Thymus (tissue), 11 donors: ENCODE measurements around the gene ZYG11B. TPM values are rescaled to one million over a fixed set of nuclear protein-coding genes. Genes with fewer than 3 reads are reported as not detected.
"Not testable (repeated sequence)": the region's sequence is repeated elsewhere in the genome, so short reads cannot be mapped to it uniquely, and the experiment has no call there.

Experiments
- DNase-seq, 9 donors: peaks; one replicate each; pipeline ENCODE4 v3.0.0-alpha.2; 2013; ENCODE audit warnings: low spot score in 9 of 9, low read depth in 6 of 9, missing footprints in 1 of 9
- H3K27ac ChIP-seq, 2 donors: one replicate each; pipeline ENCODE4 v1.5.1; 2013; ENCODE audit warnings: control low read depth in 1 of 2, low read depth in 1 of 2, low read length in 1 of 2, mild to moderate bottlenecking in 1 of 2, moderate library complexity in 1 of 2
- H3K27me3 ChIP-seq, 2 donors: one replicate each; pipeline ENCODE4 v1.5.1; 2013; ENCODE audit warnings: low read length in 1 of 2; ENCODE audit not compliant: control insufficient read depth in 2 of 2, insufficient read depth in 1 of 2
- H3K36me3 ChIP-seq, 2 donors: one replicate each; pipeline ENCODE4 v1.5.1; 2013; ENCODE audit warnings: low read length in 1 of 2, mild to moderate bottlenecking in 1 of 2, moderate library complexity in 1 of 2; ENCODE audit not compliant: control insufficient read depth in 2 of 2, insufficient read depth in 2 of 2
- H3K4me1 ChIP-seq, 2 donors: one replicate each; pipeline ENCODE4 v1.5.1; 2013; ENCODE audit warnings: low read length in 2 of 2; ENCODE audit not compliant: control insufficient read depth in 2 of 2, insufficient read depth in 2 of 2
- H3K4me3 ChIP-seq, 2 donors: one replicate each; pipeline ENCODE4 v1.5.1; 2013; ENCODE audit warnings: low read length in 2 of 2, control low read depth in 1 of 2, mild to moderate bottlenecking in 1 of 2
- H3K9me3 ChIP-seq, 2 donors: one replicate each; pipeline ENCODE4 v1.5.1; 2013; ENCODE audit warnings: low read length in 1 of 2, mild to moderate bottlenecking in 1 of 2; ENCODE audit not compliant: control insufficient read depth in 2 of 2, insufficient read depth in 1 of 2
- WGBS: extraction: QIAGEN DNeasy Blood & Tissue Kit; methylation state at CpG from one replicate; pipeline ENCODE4 v1.1.7; 2013; 5-methylcytosine and 5-hydroxymethylcytosine counted together
- polyA plus RNA-seq: library from polyadenylated mRNA; stranded (reverse); fragments of 200-250 nt; gene quantifications from one replicate; pipeline ENCODE4 v1.2.3, GENCODE V29; 2013
- total RNA-seq: library from RNA; stranded (reverse); fragments of 120-200 nt; gene quantifications from one replicate; pipeline ENCODE4 v1.2.4, GENCODE V29; 2013
- donor health status: healthy.

The ZYG11B gene
- total and polyA plus RNA-seq, 2 donors, result 9.0 to 10.8 TPM

GRCh38 chr1:52759908-52760307 is 33.7 kb downstream of the ZYG11B start:
- 98% methylated on average over 10 of the region's 10 CpGs for WGBS
- Histone ChIP-seq H3K27ac (no peak overlapping the region), H3K4me1 (no peaks in the 10 kb centered on the region), H3K4me3 (no peak overlapping the region), H3K36me3 (peaks cover 10% of the 10 kb centered on the region in 2 donors), H3K27me3 (no peaks in the 10 kb centered on the region), H3K9me3 (no peaks in the 10 kb centered on the region)
- no peak for DNase-seq

DNA sequence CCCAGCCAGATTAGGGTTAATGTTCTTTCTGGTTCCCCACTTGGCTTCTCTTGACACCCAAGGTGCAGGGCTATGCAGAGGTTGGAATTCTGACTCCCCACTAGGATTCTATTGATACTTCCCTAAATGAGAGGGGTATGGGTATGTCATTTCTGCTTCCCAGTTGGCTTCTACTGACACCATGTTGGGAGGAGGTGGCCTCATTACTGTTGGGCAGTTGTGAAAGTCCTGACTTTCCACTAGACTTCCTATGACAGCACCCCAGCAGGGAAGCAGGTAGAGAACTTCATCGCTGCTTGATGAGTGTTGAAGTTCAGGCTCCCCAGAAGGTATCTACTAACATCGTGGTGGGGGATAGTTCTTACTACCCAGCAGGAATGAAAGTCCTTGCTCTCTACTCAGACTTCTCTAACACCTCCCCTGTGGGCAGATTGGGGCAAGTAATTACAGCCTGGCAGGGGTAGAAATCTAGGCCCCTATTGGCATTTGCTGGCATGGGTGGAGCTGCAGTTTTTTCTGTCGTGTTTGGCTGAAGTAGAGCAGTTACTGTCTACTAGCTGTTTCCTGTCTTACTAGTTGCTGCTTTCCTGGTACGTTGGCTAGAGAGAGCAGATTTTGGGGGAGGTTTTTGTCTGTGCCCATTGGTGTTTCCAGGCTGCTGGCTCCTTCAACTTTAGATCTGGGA is 41.5 kb downstream of the ZYG11B start:
- WGBS, result 77% methylated on average over 4 of the region's 4 CpGs
- no peak overlapping the region for H3K4me3 ChIP-seq
- no peaks in the 10 kb centered on the region for H3K27me3 ChIP-seq
- H3K36me3 ChIP-seq, result peaks cover 8 to 9% of the 10 kb centered on the region in 2 donors
- no peaks in the 10 kb centered on the region for H3K4me1 ChIP-seq
- no peak overlapping the region for H3K27ac ChIP-seq
- DNase-seq, result peak in 2 of 9 donors; percentile 4 to 7
- H3K9me3 ChIP-seq, result no peaks in the 10 kb centered on the region

- Histone ChIP-seq H3K4me3 (no peak overlapping the region), H3K36me3 (peaks cover 8 to 9% of the 10 kb centered on the region in 2 donors), H3K27ac (no peak overlapping the region), H3K27me3 (no peaks in the 10 kb centered on the region), H3K9me3 (no peaks in the 10 kb centered on the region), H3K4me1 (no peaks in the 10 kb centered on the region)
- WGBS, result 95% methylated on average over 4 of the region's 4 CpGs
- no peak for DNase-seq
Measured at GRCh38 chr1:52769346-52770033, 43.2 kb downstream of the ZYG11B start.

- no peak for DNase-seq
- no peak overlapping the region for H3K27ac ChIP-seq
- H3K4me1 ChIP-seq, result no peaks in the 10 kb centered on the region
- no peaks in the 10 kb centered on the region for H3K27me3 ChIP-seq
- 98% methylated on average over 7 of the region's 7 CpGs for WGBS
- no peaks in the 10 kb centered on the region for H3K9me3 ChIP-seq
- no peak overlapping the region for H3K4me3 ChIP-seq
- H3K36me3 ChIP-seq, result peaks cover 8 to 9% of the 10 kb centered on the region in 2 donors
Measured at GRCh38 chr1:52771384-52771783, 45.1 kb downstream of the ZYG11B start.

- no peak for DNase-seq
- no peaks in the 10 kb centered on the region for H3K9me3 ChIP-seq
- peaks cover 16 to 36% of the 10 kb centered on the region in 2 donors for H3K36me3 ChIP-seq
- no peak overlapping the region for H3K27ac ChIP-seq
- no peak overlapping the region for H3K4me3 ChIP-seq
- H3K27me3 ChIP-seq, result no peaks in the 10 kb centered on the region
- H3K4me1 ChIP-seq, result no peaks in the 10 kb centered on the region
- 97% methylated on average over 4 of the region's 4 CpGs for WGBS
Measured at GRCh38 chr1:52786148-52786547, 59.9 kb downstream of the ZYG11B start.

- not testable (repeated sequence) for H3K4me3 ChIP-seq, DNase-seq, H3K4me1 ChIP-seq, H3K27ac ChIP-seq, H3K27me3 ChIP-seq, H3K9me3 ChIP-seq
- WGBS, result 99% methylated on average over 12 of the region's 12 CpGs
- H3K36me3 ChIP-seq, result peaks cover 9 to 15% of the 10 kb centered on the region in 2 donors
Measured at GRCh38 chr1:52790429-52790828, 64.2 kb downstream of the ZYG11B start.

GRCh38 chr1:52792036-52792435 is 65.8 kb downstream of the ZYG11B start:
- WGBS, result 42% methylated on average over 1 of the region's 1 CpG
- Histone ChIP-seq H3K4me3 (no peak overlapping the region), H3K9me3 (no peaks in the 10 kb centered on the region), H3K36me3 (peaks cover 4 to 11% of the 10 kb centered on the region in 2 donors), H3K4me1 (no peaks in the 10 kb centered on the region), H3K27me3 (no peaks in the 10 kb centered on the region), H3K27ac (no peak overlapping the region)
- no peak for DNase-seq

DNA sequence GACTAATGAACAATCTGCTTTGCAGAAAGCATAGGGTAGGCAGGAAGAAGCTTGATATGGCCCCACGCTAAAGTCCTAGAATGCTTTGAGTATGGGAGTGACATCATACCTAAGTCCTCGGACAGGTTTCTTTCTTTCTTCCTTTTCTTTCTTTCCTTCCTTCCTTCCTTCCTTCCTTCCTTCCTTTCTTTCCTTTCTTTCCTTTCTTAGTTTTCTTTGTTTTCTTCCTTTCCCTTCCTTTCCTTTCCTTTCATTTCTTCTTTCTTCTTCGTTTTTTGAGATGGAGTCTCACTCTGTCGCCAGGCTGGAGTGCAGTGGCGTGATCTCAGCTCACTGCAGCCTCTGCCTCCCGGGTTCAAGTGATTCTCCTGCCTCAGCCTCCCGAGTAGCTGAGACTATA is 67.5 kb downstream of the ZYG11B start:
- not testable (repeated sequence) for H3K9me3 ChIP-seq, H3K27me3 ChIP-seq, H3K4me1 ChIP-seq, H3K4me3 ChIP-seq, H3K27ac ChIP-seq, DNase-seq
- 82% methylated on average over 7 of the region's 7 CpGs for WGBS
- peaks cover 4 to 19% of the 10 kb centered on the region in 2 donors for H3K36me3 ChIP-seq

DNA sequence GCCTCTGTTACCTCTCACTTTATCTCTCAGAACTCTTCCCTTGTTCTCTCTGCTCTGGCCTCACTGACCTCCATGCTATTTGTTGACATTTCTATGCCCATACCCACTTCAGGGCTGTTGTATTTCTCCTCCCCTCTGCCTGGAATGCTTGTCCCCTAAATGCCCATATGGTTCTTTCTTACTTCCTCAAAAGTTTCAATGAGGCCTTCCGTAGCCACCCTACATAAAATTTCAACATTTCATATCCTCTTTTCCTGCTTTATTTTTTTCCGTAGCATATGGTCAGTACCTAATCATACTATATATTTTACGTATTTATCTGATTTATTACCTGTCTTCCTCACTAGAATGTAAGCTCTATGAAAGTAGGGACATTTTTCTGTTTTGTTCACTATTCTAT is 69.2 kb downstream of the ZYG11B start:
- Histone ChIP-seq H3K4me1 (no peaks in the 10 kb centered on the region), H3K27ac (no peak overlapping the region), H3K36me3 (peaks cover 4 to 17% of the 10 kb centered on the region in 2 donors), H3K4me3 (no peak overlapping the region), H3K9me3 (no peaks in the 10 kb centered on the region), H3K27me3 (no peaks in the 10 kb centered on the region)
- no peak for DNase-seq
- 96% methylated on average over 3 of the region's 3 CpGs for WGBS
